ENCODE data around the gene PRRT1. TPM values are rescaled to one million over a fixed set of nuclear protein-coding genes. Genes with fewer than 3 reads are reported as not detected.

PRRT1 gene
- total RNA-seq, 1 donor, result under 0.01 TPM

DNA sequence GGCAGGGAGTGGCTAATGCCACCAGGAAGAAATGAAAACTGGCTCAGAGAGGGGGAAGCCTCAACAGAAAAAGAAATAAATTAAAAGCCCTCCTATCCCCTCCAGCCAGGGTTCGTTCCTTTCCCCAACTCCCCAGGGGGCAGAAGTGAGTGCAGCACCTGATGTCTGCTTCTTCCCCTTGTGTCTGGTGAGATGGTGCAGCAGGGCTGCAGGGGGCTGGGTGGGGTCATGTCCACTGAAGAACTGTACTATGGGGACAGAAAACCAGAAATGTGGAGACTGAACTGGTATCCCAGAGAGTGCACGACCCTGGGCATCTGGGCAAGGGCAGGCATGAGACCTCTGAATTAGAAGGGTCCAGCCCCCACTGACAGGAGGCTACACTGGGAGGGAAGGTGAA lies 16.6 kb upstream of the PRRT1 start:
- Histone ChIP-seq H3K9me3 (ENCODE audit: low read depth, low read length) (no peaks in the 10 kb centered on the region), H3K27ac (ENCODE audit: low read depth, low read length) (no peak overlapping the region), H4K20me1 (ENCODE audit: insufficient read depth, low read length) (peaks cover 2% of the 10 kb centered on the region), H3K36me3 (ENCODE audit: insufficient read depth, low read length) (peaks cover 36% of the 10 kb centered on the region), H3K27me3 (ENCODE audit: insufficient read depth, low read length) (no peaks in the 10 kb centered on the region), H3K4me2 (ENCODE audit: insufficient read depth, low read length) (no peak overlapping the region), H3K79me2 (ENCODE audit: insufficient read depth, low read length) (peaks cover 14% of the 10 kb centered on the region), H2AFZ (ENCODE audit: low read length) (no peak overlapping the region), H3K4me3 (ENCODE audit: insufficient read depth, low read length) (no peak overlapping the region), H3K4me1 (ENCODE audit: insufficient read depth, low read length) (peaks cover 6% of the 10 kb centered on the region)
- TF ChIP-seq, protein P1, sequence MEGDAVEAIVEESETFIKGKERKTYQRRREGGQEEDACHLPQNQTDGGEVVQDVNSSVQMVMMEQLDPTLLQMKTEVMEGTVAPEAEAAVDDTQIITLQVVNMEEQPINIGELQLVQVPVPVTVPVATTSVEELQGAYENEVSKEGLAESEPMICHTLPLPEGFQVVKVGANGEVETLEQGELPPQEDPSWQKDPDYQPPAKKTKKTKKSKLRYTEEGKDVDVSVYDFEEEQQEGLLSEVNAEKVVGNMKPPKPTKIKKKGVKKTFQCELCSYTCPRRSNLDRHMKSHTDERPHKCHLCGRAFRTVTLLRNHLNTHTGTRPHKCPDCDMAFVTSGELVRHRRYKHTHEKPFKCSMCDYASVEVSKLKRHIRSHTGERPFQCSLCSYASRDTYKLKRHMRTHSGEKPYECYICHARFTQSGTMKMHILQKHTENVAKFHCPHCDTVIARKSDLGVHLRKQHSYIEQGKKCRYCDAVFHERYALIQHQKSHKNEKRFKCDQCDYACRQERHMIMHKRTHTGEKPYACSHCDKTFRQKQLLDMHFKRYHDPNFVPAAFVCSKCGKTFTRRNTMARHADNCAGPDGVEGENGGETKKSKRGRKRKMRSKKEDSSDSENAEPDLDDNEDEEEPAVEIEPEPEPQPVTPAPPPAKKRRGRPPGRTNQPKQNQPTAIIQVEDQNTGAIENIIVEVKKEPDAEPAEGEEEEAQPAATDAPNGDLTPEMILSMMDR (IDR thresholded peaks at IDR 0.05; ENCODE audit: extremely low read depth, low read depth, low read length), result no peak
- DNase-seq (ENCODE audit: insufficient read length, low spot score, missing footprints), result no peak

GRCh38 chr6:32167761-32168262 lies 16.1 kb upstream of the PRRT1 start:
- no peak overlapping the region for H2AFZ ChIP-seq (ENCODE audit: low read length)
- peak; percentile 70 for DNase-seq (ENCODE audit: insufficient read length, low spot score, missing footprints)

GRCh38 chr6:32167154-32167760 lies 15.5 kb upstream of the PRRT1 start:
- Histone ChIP-seq H3K27ac (ENCODE audit: low read depth, low read length) (no peak overlapping the region), H3K36me3 (ENCODE audit: insufficient read depth, low read length) (peaks cover 42% of the 10 kb centered on the region), H3K4me1 (ENCODE audit: insufficient read depth, low read length) (peaks cover 6% of the 10 kb centered on the region), H3K9me3 (ENCODE audit: low read depth, low read length) (no peaks in the 10 kb centered on the region), H3K4me2 (ENCODE audit: insufficient read depth, low read length) (no peak overlapping the region), H4K20me1 (ENCODE audit: insufficient read depth, low read length) (peaks cover 2% of the 10 kb centered on the region), H3K27me3 (ENCODE audit: insufficient read depth, low read length) (no peaks in the 10 kb centered on the region), H3K4me3 (ENCODE audit: insufficient read depth, low read length) (no peak overlapping the region), H2AFZ (ENCODE audit: low read length) (no peak overlapping the region), H3K79me2 (ENCODE audit: insufficient read depth, low read length) (peaks cover 3% of the 10 kb centered on the region)
- peak; percentile 58 for DNase-seq (ENCODE audit: insufficient read length, low spot score, missing footprints)
- TF ChIP-seq, protein P1 (IDR thresholded peaks at IDR 0.05; ENCODE audit: extremely low read depth, low read depth, low read length), result no peak

More at GRCh38 chr6:32167761-32168262, 16.1 kb upstream of the PRRT1 start:
- Histone ChIP-seq H3K36me3 (ENCODE audit: insufficient read depth, low read length) (peaks cover 38% of the 10 kb centered on the region), H3K4me2 (ENCODE audit: insufficient read depth, low read length) (no peak overlapping the region), H3K4me3 (ENCODE audit: insufficient read depth, low read length) (no peak overlapping the region), H3K9me3 (ENCODE audit: low read depth, low read length) (no peaks in the 10 kb centered on the region), H3K79me2 (ENCODE audit: insufficient read depth, low read length) (peaks cover 9% of the 10 kb centered on the region), H4K20me1 (ENCODE audit: insufficient read depth, low read length) (peaks cover 2% of the 10 kb centered on the region), H3K27me3 (ENCODE audit: insufficient read depth, low read length) (no peaks in the 10 kb centered on the region), H3K4me1 (ENCODE audit: insufficient read depth, low read length) (peaks cover 6% of the 10 kb centered on the region), H3K27ac (ENCODE audit: low read depth, low read length) (no peak overlapping the region)
- TF ChIP-seq, protein P1 (IDR thresholded peaks at IDR 0.05; ENCODE audit: extremely low read depth, low read depth, low read length), result no peak

GRCh38 chr6:32166411-32167061 lies 14.8 kb upstream of the PRRT1 start:
- H3K9me3 ChIP-seq (ENCODE audit: low read depth, low read length), result no peaks in the 10 kb centered on the region
- no peak overlapping the region for H3K27ac ChIP-seq (ENCODE audit: low read depth, low read length)
- H3K4me2 ChIP-seq (ENCODE audit: insufficient read depth, low read length), result no peak overlapping the region
- H3K27me3 ChIP-seq (ENCODE audit: insufficient read depth, low read length), result no peaks in the 10 kb centered on the region
- DNase-seq (ENCODE audit: insufficient read length, low spot score, missing footprints), result peak; percentile 69
- peaks cover 6% of the 10 kb centered on the region for H3K4me1 ChIP-seq (ENCODE audit: insufficient read depth, low read length)
- H3K4me3 ChIP-seq (ENCODE audit: insufficient read depth, low read length), result no peak overlapping the region
- TF ChIP-seq, protein P1 (IDR thresholded peaks at IDR 0.05; ENCODE audit: extremely low read depth, low read depth, low read length), result no peak
- peaks cover 3% of the 10 kb centered on the region for H3K79me2 ChIP-seq (ENCODE audit: insufficient read depth, low read length)
- no peak overlapping the region for H2AFZ ChIP-seq (ENCODE audit: low read length)
- H3K36me3 ChIP-seq (ENCODE audit: insufficient read depth, low read length), result peaks cover 42% of the 10 kb centered on the region
- H4K20me1 ChIP-seq (ENCODE audit: insufficient read depth, low read length), result peaks cover 2% of the 10 kb centered on the region
